ENCODE measurements around the gene NT5DC4.

The NT5DC4 gene

GRCh38 chr2:112698834-112699515 is 21.8 kb upstream of the NT5DC4 start:
- no peak overlapping the region for H3K9ac ChIP-seq (ENCODE audit: low read depth, low read length)
- TF ChIP-seq EZH2 (IDR thresholded peaks at IDR 0.05; ENCODE audit: borderline replicate concordance, low read depth, low read length, severe bottlenecking) (no peak), CTCF (IDR thresholded peaks at IDR 0.05; ENCODE audit: borderline replicate concordance, extremely low read depth, low read length, poor library complexity, severe bottlenecking) (no peak)
- no peak overlapping the region for H3K4me3 ChIP-seq (ENCODE audit: low read depth in 1 of 2, low read length in 2 of 2)
- H3K79me2 ChIP-seq (ENCODE audit: insufficient read depth, low read length), result no peaks in the 10 kb centered on the region
- ATAC-seq (ENCODE audit: insufficient read depth, low read depth) (no peak), DNase-seq (no peak)
- H3K27me3 ChIP-seq (ENCODE audit: insufficient read depth, low read length, poor library complexity), result no peaks in the 10 kb centered on the region
- 0 out of 2 replicates have a peak, but pooled peaks cover 3% of the 10 kb centered on the region for H3K4me1 ChIP-seq (ENCODE audit: insufficient read depth, low read length)
- H3K4me2 ChIP-seq (ENCODE audit: insufficient read depth, low read length), result no peak overlapping the region
- H3K9me3 ChIP-seq (ENCODE audit: insufficient read depth, low read length, severe bottlenecking), result no peaks in the 10 kb centered on the region
- H3K36me3 ChIP-seq (ENCODE audit: insufficient read depth, low read length), result no peaks in the 10 kb centered on the region
- H2AFZ ChIP-seq (ENCODE audit: low read depth, low read length), result no peak overlapping the region
- H4K20me1 ChIP-seq (ENCODE audit: insufficient read depth, low read length), result no peaks in the 10 kb centered on the region
- H3K27ac ChIP-seq (ENCODE audit: low read length), result no peak overlapping the region

- H2AFZ ChIP-seq (ENCODE audit: low read depth, low read length), result no peak overlapping the region
- no peaks in the 10 kb centered on the region for H3K36me3 ChIP-seq (ENCODE audit: insufficient read depth, low read length)
- H3K4me2 ChIP-seq (ENCODE audit: insufficient read depth, low read length), result no peak overlapping the region
- DNase-seq, result no peak
- ATAC-seq (ENCODE audit: insufficient read depth, low read depth), result no peak
- no peak for TF ChIP-seq EZH2 (IDR thresholded peaks at IDR 0.05; ENCODE audit: borderline replicate concordance, low read depth, low read length, severe bottlenecking)
- TF ChIP-seq CTCF (IDR thresholded peaks at IDR 0.05; ENCODE audit: borderline replicate concordance, extremely low read depth, low read length, poor library complexity, severe bottlenecking), result no peak
- H3K4me3 ChIP-seq (ENCODE audit: low read depth in 1 of 2, low read length in 2 of 2), result no peak overlapping the region
- no peak overlapping the region for H3K9ac ChIP-seq (ENCODE audit: low read depth, low read length)
- H3K79me2 ChIP-seq (ENCODE audit: insufficient read depth, low read length), result no peaks in the 10 kb centered on the region
- H3K27me3 ChIP-seq (ENCODE audit: insufficient read depth, low read length, poor library complexity), result no peaks in the 10 kb centered on the region
- H3K9me3 ChIP-seq (ENCODE audit: insufficient read depth, low read length, severe bottlenecking), result no peaks in the 10 kb centered on the region
- H3K27ac ChIP-seq (ENCODE audit: low read length), result no peak overlapping the region
- peaks cover 5% of the 10 kb centered on the region for H3K4me1 ChIP-seq (ENCODE audit: insufficient read depth, low read length)
- no peaks in the 10 kb centered on the region for H4K20me1 ChIP-seq (ENCODE audit: insufficient read depth, low read length)
These were observed 20.7 kb upstream of the NT5DC4 start for GRCh38 chr2:112699984-112700667.

- ATAC-seq (ENCODE audit: insufficient read depth, low read depth) (no peak), DNase-seq (no peak)
- Histone ChIP-seq H3K79me2 (ENCODE audit: insufficient read depth, low read length) (no peaks in the 10 kb centered on the region), H3K27ac (ENCODE audit: low read length) (no peak overlapping the region), H3K36me3 (ENCODE audit: insufficient read depth, low read length) (no peaks in the 10 kb centered on the region), H3K9ac (ENCODE audit: low read depth, low read length) (no peak overlapping the region), H3K4me2 (ENCODE audit: insufficient read depth, low read length) (no peak overlapping the region), H3K4me1 (ENCODE audit: insufficient read depth, low read length) (peaks cover 14% of the 10 kb centered on the region), H3K4me3 (ENCODE audit: low read depth in 1 of 2, low read length in 2 of 2) (no peak overlapping the region), H2AFZ (ENCODE audit: low read depth, low read length) (no peak overlapping the region), H3K27me3 (ENCODE audit: insufficient read depth, low read length, poor library complexity) (no peaks in the 10 kb centered on the region), H4K20me1 (ENCODE audit: insufficient read depth, low read length) (no peaks in the 10 kb centered on the region), H3K9me3 (ENCODE audit: insufficient read depth, low read length, severe bottlenecking) (no peaks in the 10 kb centered on the region)
- no peak for TF ChIP-seq EZH2 (IDR thresholded peaks at IDR 0.05; ENCODE audit: borderline replicate concordance, low read depth, low read length, severe bottlenecking)
- no peak for TF ChIP-seq CTCF (IDR thresholded peaks at IDR 0.05; ENCODE audit: borderline replicate concordance, extremely low read depth, low read length, poor library complexity, severe bottlenecking)
These were observed 19.8 kb upstream of the NT5DC4 start for GRCh38 chr2:112701052-112701451.
